Activated CD8-positive, alpha-beta T cell treated with anti-CD3 and anti-CD28 coated beads for 36 hours (primary cell): ENCODE measurements around the gene IQCE. TPM values are rescaled to one million over a fixed set of nuclear protein-coding genes. Genes with fewer than 3 reads are reported as not detected.

Experiments
- ATAC-seq: fragments of 200-7000 bp; cut with Tn5 transposase; one replicate; pipeline ENCODE4 v1.10.0; 2021; ENCODE audit warnings: mild to moderate bottlenecking, moderate library complexity
- CTCF ChIA-PET: fragments of 350-600 bp; sonication (Branson Sonifier 250); formaldehyde crosslinking; loops from one replicate; lab custom pipeline; 2021; ENCODE audit warnings: antibody characterized with exemption; lab: Charles Lee
- POLR2A ChIA-PET: fragments of 350-600 bp; sonication (Branson Sonifier 250); formaldehyde crosslinking; loops from one replicate; lab custom pipeline; 2021; ENCODE audit warnings: antibody characterized with exemption; lab: Charles Lee
- DNase-seq: peaks from one replicate; pipeline ENCODE4 v3.0.0-alpha.2; 2020
- H3K27ac Mint-ChIP-seq: one replicate; pipeline ENCODE4 v1.8.0; 2021; ENCODE audit warnings: mild to moderate bottlenecking, mixed read lengths
- H3K27me3 Mint-ChIP-seq: one replicate; pipeline ENCODE4 v1.8.0; 2021; ENCODE audit warnings: mixed read lengths
- H3K36me3 Mint-ChIP-seq: one replicate; pipeline ENCODE4 v1.8.0; 2021; ENCODE audit warnings: low read depth, mixed read lengths
- H3K4me1 Mint-ChIP-seq: one replicate; pipeline ENCODE4 v1.8.0; 2021; ENCODE audit warnings: low read depth, mixed read lengths
- H3K4me3 Mint-ChIP-seq: one replicate; pipeline ENCODE4 v1.8.0; 2021; ENCODE audit warnings: mild to moderate bottlenecking, moderate library complexity, mixed read lengths
- H3K9me3 Mint-ChIP-seq: one replicate; pipeline ENCODE4 v1.8.0; 2021; ENCODE audit warnings: mixed read lengths
- intact Hi-C: fragments of 100-400 bp; cut with micrococcal nuclease; formaldehyde crosslinking; loops from one replicate; pipeline ENCODE4 v1.10.0; 2022
- total RNA-seq, 2 experiments: library from RNA; stranded (reverse); gene quantifications; one replicate each; pipeline ENCODE4 v1.2.3, GENCODE V29; 2021
- TF ChIP-seq, protein P1 (sequence below): fragments of 200-600 bp; IDR thresholded peaks from one replicate; pipeline ENCODE4 v1.8.0; 2022; ENCODE audit warnings: antibody characterized with exemption, mild to moderate bottlenecking

The IQCE gene
- total RNA-seq, 2 experiments from 2014 or later = 4.0 to 4.3 TPM

DNA sequence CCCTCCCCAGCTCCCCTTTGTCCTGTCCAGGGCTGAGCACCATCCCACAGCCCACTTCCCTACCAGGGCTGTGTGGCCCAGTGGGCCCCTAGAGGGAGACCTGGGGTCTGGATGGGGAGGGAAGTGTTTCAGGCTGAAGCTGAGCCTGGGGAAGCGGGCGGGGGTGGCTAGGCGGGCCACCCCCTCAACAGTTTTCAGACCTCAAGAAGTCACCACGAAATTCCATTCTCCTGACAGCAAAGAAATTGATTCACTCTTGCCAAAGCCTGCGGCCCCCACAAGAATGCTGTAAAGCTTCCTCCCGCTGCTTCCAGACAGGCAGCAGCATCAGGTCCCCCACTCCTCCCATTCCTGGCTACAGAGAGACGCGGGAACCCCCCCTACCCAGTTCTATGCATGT is 41.8 kb upstream of the IQCE start:
- no peaks in the 10 kb centered on the region for H3K27me3 Mint-ChIP-seq
- DNase-seq = no peak
- no peak overlapping the region for H3K27ac Mint-ChIP-seq
- H3K4me3 Mint-ChIP-seq = no peak overlapping the region
- TF ChIP-seq, protein P1, sequence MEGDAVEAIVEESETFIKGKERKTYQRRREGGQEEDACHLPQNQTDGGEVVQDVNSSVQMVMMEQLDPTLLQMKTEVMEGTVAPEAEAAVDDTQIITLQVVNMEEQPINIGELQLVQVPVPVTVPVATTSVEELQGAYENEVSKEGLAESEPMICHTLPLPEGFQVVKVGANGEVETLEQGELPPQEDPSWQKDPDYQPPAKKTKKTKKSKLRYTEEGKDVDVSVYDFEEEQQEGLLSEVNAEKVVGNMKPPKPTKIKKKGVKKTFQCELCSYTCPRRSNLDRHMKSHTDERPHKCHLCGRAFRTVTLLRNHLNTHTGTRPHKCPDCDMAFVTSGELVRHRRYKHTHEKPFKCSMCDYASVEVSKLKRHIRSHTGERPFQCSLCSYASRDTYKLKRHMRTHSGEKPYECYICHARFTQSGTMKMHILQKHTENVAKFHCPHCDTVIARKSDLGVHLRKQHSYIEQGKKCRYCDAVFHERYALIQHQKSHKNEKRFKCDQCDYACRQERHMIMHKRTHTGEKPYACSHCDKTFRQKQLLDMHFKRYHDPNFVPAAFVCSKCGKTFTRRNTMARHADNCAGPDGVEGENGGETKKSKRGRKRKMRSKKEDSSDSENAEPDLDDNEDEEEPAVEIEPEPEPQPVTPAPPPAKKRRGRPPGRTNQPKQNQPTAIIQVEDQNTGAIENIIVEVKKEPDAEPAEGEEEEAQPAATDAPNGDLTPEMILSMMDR = no peak
- intact Hi-C loops = no loop called here
- peaks cover 8% of the 10 kb centered on the region for H3K36me3 Mint-ChIP-seq
- H3K9me3 Mint-ChIP-seq = no peaks in the 10 kb centered on the region
- H3K4me1 Mint-ChIP-seq = peaks cover 34% of the 10 kb centered on the region
- ATAC-seq = no peak
- ChIA-PET CTCF (interaction anchor here (1.2 kb wide), 1 partner anchor 104 kb away, joined by 3 read pairs; no protein-coding TSS in a partner anchor), POLR2A (interaction anchor here (1.0 to 2.1 kb wide), 3 partner anchors 9 to 13 kb away, joined by 3 to 7 read pairs (median 7); no protein-coding TSS in a partner anchor)

DNA sequence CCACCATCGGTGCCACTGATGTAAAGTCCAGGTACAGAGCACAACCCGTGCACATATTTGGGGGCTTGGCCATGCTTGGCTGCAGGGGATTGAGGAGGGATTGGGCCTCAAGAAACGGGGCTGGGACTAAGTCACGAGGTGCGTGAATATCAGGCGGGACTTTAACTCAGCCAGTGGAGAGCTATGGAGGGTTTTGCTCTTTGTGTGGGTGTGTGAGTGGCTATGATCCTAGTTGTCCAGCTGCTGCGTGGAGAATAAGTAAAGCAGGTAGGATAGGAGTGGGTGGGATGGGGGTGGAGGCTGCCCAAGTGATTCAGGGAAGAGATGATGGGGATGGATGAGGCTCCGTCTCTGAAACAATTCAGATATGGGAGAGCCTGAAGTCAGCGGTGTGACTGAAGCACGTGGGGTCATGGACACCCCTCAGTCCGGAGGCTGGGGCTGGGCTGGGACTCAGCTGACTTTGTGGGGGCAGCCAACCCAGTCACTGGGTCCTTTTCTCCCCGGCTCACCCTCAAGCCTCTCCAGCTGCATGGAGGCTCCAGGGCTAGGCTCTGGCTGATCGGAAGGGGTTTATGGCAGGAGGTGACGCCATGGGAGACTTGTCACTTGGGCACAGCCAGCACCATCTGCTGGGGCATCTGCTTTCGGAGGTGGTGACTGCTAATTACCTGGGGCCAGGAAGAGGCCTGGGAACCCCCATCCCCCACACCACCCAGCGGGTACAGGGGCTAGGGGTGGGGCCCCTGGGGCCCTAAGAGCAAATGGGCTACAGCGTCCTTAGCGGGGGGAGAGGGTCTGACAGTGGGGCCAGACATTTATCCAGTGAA is 40.9 kb upstream of the IQCE start:
- peak overlapping the region; percentile 57 for H3K4me3 Mint-ChIP-seq
- ChIA-PET POLR2A (interaction anchor here (1.0 to 2.1 kb wide), 3 partner anchors 9 to 35 kb away, joined by 3 to 7 read pairs (median 7); no protein-coding TSS in a partner anchor), CTCF (interaction anchor here (1.0 to 1.2 kb wide), 2 partner anchors 9 to 105 kb away, joined by 3 to 4 read pairs; no protein-coding TSS in a partner anchor)
- H3K36me3 Mint-ChIP-seq = peaks cover 13% of the 10 kb centered on the region
- H3K9me3 Mint-ChIP-seq = no peaks in the 10 kb centered on the region
- intact Hi-C loops = no loop called here
- H3K27ac Mint-ChIP-seq = no peak overlapping the region
- H3K27me3 Mint-ChIP-seq = no peaks in the 10 kb centered on the region
- peaks cover 30% of the 10 kb centered on the region for H3K4me1 Mint-ChIP-seq
- TF ChIP-seq, protein P1 = no peak
- DNase-seq (peak; percentile 30), ATAC-seq (no peak)

- peak overlapping the region; percentile 65 for H3K4me3 Mint-ChIP-seq
- H3K36me3 Mint-ChIP-seq = peaks cover 17% of the 10 kb centered on the region
- ChIA-PET POLR2A (interaction anchor here (0.8 to 2.1 kb wide), 3 partner anchors 11 to 106 kb away, joined by 3 to 7 read pairs (median 4); no protein-coding TSS in a partner anchor), CTCF (no interaction called here)
- TF ChIP-seq, protein P1 = no peak
- intact Hi-C loops = no loop called here
- H3K27me3 Mint-ChIP-seq = no peaks in the 10 kb centered on the region
- H3K27ac Mint-ChIP-seq = peak overlapping the region; percentile 68
- no peak for ATAC-seq
- no peaks in the 10 kb centered on the region for H3K9me3 Mint-ChIP-seq
- no peak for DNase-seq
- H3K4me1 Mint-ChIP-seq = peaks cover 28% of the 10 kb centered on the region
These were observed 40.1 kb upstream of the IQCE start for GRCh38 chr7:2518737-2519118.

DNA sequence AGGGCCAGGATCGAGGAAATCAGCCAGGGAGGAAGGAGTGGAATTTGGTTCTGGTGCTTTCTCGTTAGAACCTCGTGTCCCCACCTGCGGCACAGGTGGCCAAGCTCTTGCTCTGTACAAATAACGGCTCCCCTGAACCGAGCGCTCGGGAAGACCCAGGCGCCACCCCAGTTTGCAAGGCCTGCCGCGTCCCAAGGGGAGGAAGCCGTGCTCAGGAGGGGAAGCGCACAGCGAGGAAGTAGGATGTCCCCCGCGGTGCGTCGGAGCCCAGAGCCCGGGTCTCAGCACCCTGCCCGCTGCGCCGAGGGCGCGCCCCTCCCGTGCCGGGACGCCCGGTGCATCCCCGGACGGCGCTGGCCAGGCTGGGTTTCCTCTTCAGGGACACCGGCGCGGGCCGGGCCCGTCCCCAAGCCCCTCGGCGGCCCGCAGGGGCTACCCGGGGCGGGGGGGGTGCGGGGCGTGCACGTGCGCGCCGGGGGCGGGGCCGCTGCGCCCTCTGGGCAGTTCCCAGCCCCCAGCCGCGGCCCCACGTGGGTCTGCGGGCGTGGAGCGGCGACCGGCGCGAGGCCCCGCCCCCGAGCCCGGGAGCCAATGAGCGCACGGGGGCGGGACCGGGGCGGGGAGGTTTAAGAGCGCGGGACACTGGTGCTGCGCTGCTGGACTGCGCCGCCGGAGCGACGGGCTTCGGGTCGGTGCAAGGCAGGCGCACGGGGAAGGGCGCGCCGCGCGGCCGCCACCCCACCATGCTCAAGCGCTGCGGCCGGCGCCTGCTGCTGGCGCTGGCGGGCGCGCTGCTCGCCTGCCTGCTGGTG is 39.5 kb upstream of the IQCE start, which contains the start of gene LFNG:
LFNG (plus strand) TSS at position 656 of the 812 bp plus-strand sequence; CDS start at position 744, 88 bp downstream.
- Mint-ChIP-seq H3K4me1 (peaks cover 28% of the 10 kb centered on the region), H3K27ac (peak within 1 kb of the TSS; percentile 87), H3K9me3 (no peaks in the 10 kb centered on the region), H3K27me3 (no peaks in the 10 kb centered on the region), H3K4me3 (peak within 1 kb of the TSS; percentile 97), H3K36me3 (peaks cover 17% of the 10 kb centered on the region)
- ATAC-seq (peak; percentile 70), DNase-seq (peak; percentile 88)
- ChIA-PET POLR2A (interaction anchor here (0.8 to 6.0 kb wide), 5 partner anchors 9 to 107 kb away, joined by 3 to 60 read pairs (median 6); no protein-coding TSS in a partner anchor), CTCF (no interaction called here)
- intact Hi-C loops = no loop called here
- TF ChIP-seq, protein P1 = no peak
